NCI-H524 treated with DMSO at 0.1 percent for 48 hours (cell line): ENCODE measurements around the gene HTRA1.

Source experiments
- DNase-seq: peaks from one replicate; lab custom pipeline; 2025; lab: John Stamatoyannopoulos, UW

HTRA1 gene

DNA sequence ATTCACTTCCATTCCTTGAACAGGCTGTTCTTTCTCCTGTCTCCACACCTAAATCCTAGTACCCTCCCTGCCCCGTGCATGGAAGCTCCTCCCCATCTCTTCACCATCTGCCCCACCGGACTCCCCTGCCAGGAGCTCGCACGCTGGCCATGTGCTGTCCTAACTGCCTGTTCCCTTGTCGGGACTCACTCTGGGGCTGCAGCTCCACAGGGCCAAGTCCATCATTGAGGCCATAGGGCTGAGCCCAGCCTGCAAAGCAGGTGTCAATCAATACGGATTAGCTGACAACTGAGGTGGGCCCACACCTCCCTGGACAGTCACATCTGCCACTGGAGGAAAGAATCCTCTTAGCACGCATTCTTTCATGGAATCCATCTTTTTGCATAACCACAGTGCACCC is 57.8 kb downstream of the HTRA1 start:
- DNase-seq: no peak

DNA sequence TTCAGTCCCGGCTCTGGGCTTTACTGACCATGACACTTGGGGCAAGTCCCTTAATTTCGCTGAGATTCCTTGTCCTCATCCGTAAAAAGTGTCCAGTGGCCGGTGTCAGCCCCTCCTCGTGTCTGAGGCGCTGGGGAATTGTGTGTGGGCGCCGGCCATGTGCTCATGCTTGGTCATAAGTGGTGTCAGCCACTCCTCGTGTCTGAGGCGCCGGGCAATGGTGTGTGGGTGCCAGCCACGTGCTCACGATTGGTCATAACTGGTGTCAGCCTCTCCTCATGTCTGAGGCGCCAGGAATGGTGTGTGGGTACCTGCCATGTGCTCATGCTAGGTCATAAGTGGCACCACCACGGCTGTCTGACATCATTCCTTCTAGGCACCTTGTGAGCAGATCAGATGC is 58.5 kb downstream of the HTRA1 start:
- no peak for DNase-seq

DNA sequence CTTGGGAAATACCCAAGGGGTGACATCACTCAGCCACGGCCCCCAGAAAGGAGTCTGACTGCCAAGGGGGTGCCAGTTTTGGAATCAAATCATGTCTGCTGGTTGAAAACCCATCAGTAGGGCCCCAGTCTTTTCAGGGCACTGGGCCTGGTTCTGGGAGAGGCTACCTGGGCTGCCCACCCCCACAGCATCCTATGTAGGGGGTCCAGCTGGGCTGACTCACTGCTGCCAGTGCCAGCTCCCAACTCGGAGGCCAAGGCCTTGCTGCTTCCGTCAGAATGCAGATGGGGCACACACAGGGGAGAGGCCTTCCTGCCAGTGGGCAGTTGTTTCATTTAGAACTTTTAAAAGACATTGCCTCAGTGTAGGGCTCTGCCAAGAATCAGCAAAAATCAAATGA is 59.7 kb downstream of the HTRA1 start:
- DNase-seq: no peak

DNA sequence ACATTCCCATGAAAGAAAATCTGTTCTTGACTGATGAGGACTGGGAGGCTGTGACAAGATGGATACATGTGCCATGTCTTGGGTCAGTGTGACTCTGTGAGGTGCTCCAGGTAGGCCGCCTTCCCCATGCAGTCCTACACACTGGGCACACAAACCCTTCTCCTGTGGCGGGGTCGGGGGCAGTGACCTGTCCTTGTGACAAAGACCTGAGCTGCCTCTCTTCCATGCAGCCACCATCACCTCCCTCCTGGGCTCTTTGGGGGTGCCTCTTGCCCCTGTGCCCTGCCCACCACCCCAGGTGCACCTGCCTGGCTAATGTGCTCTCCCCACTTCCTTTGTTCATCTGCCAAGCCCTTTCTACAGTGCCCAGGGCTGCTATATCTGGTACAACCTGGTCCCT is 63.5 kb downstream of the HTRA1 start:
- DNase-seq: no peak

DNA sequence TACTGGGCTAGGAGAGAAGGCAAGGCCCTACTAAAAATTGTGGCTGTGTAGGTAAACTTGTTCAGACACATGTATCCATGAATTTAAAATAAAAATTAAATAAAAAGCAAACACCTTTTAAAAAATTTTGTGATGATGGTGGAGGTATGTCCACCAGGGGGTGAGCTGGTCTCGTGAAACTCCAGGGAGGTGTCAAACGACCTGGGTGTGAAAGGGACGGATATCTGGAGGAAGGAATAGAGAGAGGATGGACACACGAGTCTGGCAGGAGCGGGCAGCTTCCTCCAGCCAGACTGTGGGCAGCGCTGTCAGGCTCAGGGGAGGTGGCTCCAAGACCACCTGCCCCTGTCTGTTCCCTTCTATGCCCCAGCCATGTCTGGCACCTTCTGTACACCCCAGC is 64.4 kb downstream of the HTRA1 start:
- no peak for DNase-seq

DNA sequence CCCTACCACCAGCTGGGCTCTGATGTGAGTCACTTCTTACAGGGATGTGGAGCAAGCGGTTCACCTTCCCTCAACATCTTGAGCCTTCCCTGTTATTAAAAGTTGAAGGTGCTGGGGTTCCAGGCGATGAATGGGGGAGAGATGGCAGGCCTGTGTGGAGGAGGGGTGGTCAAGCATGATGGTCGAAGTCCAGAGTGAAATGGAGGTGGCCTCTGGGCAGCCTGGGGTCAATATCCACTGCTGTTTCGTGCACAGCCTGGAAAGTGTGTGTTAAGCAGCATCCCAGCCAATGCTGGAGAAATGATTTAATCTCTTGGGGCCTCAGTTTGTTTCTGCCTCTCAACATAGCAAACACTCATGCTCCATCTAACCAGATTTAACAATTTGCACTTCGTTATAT is 65.5 kb downstream of the HTRA1 start:
- DNase-seq: no peak

DNA sequence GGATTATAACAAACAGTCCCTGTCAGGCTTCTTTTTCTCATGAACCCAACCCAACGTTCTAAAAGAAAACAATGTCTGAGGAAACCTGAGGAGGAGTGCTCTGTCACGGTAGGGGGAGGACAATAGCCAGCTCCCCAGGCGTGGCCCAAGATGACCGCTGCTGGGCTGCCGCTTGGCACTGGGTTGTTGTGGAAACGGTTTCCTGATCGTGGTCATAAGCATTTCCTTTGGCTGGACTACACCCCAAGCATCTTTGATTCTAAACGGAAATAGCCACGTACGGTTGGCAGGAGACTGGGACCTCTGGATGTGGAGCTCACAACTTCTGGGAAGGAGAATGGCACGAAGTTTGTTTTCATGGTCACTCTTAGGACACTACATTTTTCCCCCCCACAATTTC is 68.8 kb downstream of the HTRA1 start:
- no peak for DNase-seq

DNA sequence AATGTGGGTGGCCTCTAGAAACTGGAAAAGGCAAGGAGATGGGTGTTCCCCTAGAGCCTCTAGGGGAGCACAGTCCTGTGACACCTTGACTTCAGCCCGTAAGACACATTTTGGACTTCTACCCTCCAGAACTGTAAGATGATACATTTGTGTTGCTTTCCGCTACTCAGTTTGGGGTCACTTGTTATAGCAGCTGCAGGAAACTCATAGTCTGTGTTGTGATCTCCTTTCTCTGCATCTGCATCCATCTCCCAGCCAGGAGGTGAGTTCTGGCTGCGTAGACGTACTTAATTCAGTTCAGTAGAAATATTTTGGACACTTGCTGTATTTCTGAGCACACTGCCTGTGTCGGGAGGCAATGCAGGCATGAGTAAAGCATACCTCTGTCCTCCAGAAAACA is 69.9 kb downstream of the HTRA1 start:
- DNase-seq: no peak

DNA sequence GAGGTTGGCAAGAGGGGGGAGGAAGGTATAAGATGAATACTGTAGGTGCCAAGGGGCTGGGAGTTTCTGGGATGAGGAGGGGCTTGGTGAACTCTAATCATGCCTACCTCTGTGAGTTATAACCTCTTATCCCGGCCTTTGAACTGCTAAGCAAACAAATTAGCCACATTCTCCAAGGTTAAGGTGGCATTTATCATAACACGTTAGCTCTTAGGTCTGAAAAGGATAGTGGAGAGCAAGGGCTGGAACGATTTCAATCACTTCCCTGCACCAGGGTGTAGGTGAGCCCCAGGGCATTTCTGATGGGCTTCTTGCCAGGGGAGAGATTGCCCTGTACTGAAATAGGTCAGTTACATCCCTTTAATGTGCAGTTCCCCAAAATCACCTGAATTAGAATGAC is 70.6 kb downstream of the HTRA1 start:
- no peak for DNase-seq

DNA sequence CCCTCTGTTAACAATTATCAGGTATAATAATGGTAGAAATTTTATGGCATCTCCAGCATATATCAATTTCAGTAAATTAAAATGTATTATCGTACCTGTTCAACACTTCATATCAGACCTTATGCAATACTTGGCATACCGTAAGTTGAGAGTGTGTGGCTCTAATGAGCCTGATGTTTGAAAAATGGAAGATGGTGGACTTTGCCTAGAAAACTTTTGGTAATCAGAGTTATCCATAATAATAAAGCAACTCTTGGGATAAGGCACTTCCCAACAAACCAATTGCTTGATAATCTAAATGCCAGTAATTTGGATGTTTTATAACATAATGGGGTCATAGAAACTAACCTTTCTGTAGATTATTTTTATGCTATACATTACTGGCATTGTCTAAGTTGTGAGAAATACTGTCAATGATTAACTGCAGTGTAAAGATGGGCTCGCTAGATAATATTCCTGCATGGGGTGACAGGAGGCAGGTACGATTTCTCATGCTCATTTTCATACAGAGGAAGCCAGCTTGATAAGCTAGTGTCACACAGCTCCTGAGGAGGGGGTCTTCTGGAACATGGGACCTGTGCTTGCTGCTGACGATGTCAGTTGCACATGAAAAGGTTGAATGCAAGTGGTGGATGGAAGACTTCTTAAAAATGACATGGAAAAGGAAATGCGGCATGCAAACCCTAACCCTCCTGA is 71.4 kb downstream of the HTRA1 start:
- DNase-seq: no peak

DNA sequence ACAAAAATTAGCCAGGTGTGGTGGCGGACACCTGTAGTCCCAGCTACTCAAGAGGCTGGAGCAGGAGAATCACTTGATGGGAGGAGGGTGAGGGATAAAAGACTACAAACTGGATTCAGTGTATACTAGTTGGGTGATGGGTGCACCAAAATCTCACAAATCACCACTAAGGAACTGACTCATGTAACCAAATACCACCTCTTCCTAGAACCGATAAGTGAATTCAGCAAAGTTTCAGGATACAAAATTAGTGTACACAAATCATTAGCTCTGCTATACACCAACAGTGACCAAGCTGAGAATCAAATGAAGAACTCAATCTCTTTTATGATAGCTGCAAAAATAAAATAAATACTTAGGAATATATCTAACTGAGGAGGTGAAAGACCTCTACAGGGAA is 76.2 kb downstream of the HTRA1 start:
- DNase-seq: no peak

DNA sequence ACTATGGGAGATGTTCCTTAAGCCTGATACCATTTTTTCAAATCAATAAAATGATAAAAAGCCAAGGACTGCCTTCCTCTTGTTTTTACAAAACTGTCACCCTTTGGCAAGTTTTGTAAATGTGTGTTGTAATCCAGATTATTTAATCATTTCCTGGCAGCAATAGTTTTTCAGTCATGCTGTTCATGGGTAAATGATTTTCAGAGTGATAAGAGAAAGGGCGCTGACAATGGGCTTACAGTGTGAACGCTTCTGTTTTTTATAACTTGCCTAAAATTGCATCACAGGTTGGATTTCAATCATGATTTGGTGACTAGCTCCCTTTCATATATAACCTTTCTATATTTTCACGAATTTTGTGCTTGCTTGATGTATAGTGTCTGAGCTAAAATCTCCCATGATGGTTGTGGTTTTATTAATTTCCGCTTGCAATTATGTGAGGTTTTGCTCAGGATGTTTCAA is 80.2 kb downstream of the HTRA1 start:
- no peak for DNase-seq

DNA sequence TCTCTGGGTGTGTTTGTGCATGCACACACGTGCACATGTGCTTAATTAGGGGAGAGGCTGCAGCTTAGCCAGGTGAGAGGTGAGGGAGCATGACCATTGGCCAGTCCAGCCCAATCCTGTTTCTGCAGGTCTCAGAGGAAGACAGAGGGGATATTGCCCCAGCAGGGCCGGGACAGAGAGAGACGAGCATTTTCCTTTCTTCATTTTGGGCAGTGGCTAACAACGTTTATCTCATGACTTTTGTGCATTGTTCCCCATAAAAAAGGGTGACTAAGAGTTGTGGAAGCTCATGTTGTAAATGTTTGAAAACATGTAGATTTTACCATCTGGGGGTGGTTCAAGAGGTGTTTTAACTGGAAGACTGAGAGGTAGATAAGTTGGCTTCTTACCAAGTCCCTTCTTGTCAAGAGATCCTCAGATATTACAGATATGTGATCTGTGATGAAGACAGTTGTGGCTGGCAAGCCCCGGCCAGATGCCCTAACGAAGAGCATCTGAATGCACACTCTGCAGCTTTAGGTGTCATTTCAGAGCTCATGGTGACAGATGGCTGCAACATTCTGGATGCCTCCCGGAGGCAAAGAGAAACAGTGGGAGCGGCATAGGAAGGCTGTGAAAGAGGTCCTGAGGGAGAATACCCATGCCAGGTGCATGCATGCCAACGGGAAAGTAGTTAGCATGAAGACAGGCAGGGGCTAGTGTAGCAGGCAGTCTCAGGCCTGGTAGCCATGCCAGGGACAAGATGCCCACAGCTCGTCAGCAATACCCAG is 82.5 kb downstream of the HTRA1 start:
- peak; percentile 36 for DNase-seq

DNA sequence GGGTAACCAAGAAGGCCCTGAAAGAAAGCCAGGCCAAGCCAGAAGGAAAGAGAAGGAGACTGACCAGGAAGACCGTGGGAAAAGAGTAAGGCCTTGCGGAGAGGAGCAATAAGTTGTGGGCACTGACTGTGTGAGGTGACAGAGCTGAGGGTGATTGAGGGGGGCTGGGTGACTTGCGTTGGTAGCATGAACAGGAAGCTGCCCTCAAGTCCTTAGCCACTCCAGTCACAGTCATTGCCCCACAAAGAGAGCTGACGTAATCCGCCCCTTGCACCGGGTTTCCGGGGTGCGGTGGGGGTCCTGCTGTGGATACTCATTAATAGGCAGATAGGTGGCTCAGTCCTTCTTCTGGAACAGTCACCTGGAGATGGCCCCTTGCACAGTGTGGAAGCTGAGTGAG is 83.1 kb downstream of the HTRA1 start:
- DNase-seq: no peak

DNA sequence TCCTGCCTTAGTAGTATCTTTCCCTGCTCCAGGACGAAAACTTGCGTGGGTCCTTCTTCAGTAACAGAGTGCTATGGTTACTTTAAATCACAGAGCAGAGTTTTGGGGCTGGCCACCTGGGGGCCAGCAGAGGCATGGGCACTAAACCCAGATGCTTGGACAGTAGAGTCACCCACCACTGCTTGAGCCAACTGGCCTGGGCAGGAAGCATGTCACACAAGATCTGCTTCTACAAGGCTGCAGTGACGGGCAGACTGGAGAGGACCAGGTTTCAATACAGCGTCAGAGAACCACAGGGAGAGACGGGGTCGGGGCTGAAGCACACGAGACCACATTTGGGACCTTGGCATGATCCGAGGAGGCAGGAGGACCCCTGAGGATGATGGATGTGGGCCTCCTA is 84.9 kb downstream of the HTRA1 start:
- no peak for DNase-seq

DNA sequence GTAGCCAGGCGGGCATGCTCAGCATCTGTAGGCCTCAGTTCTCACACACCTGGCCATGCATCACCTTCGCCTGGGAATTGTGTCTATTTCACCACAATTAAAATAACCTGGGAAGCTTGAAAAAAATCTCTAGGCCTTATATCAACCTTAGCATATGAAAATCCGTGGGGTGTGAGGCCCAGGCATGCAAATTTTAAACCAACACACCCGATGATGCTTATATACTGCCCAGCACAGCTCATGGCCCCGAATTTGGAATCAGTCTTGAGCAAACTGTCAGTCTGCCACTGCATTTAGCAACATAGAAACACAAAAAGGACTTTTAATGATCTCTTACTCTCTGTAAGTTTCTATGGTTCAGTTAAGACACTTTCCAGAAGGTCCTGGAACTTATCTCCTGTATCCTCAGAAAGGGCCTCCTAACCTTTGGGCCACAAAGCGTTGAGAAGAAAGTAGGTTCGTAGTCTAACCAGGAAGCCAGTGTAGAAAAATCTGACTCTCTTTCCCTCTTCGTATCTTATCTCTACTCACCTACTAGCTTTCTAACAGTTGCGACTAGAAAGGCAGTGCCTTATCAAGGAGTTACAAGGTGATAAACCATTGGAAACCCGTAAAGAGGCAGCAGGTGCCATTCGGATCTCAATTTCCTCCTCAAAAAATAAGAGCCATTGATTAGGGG is 87.2 kb downstream of the HTRA1 start:
- DNase-seq: no peak

DNA sequence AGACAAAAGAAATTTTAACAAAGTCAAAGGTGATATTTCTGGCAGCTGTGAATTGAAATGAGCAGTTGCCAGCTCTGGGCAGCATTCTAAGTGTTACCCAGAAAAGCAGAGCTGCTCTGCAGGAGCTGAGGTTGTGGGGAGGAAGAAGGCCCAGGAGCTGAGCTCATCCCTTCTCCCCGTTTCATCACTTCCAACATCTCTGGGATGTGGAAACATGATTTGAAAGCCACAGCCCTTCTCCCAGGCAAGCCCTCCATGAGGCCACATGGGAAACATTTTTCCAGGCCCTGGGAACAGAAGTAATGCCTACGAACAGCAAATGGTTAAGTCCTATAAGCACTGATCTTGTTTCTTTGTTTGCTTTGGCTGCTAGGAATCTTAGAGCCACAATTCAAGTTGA is 88.3 kb downstream of the HTRA1 start:
- no peak for DNase-seq

DNA sequence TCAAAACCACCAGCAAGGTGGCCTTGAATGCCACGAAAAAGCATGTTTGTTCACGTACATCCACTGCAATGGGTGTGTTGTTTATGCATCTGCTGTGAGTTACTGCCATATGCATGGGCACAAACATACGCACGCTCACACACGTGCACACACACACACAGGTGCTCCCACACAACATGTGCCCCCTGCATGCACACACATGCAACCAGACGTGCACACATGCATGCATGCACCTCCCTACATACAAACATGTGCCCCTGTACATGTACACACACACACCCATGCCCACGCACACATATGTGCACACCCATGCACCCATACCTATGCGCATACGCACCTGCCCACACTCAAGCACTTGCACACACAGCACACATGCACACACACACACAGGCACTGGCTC is 89.1 kb downstream of the HTRA1 start:
- DNase-seq: no peak

DNA sequence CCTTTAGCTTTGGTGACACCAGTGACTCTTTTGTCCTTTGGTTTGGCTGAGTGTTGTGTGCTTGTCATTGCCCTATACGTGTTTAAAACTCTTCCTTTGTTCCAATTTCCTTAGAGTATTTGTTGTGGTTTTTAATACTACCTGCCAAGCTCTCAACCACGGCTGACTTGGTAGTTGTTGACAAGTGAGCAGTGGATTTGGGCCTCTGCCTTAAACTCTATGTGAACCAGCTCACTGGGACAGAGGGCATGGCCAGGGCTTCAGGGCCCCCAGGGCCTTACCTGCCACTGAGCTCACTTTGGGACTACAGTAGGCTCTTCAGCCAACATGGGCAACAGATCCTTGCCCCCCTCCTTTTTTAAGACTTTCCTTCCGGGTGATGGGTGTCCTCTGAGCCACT is 89.6 kb downstream of the HTRA1 start:
- no peak for DNase-seq

DNA sequence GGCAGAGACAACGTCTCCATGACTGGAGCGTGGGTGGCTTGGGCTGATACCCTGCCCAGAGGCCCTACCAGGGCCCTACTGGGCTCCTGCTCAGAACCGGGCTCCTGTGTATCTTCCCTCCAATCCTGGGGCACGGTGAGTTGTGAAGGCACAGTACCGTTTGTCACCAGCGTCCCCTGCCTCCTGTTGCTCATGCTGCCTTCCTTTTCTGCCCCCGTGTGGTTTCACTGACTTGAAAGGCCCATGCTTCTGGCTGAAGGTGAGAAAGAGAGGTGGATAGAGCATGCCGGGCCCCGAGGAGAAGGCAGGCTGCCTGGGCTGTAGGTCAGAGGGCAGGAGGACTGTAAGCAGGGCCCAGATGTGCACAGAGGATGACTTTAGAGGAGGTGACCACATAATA is 90.1 kb downstream of the HTRA1 start:
- DNase-seq: no peak

DNA sequence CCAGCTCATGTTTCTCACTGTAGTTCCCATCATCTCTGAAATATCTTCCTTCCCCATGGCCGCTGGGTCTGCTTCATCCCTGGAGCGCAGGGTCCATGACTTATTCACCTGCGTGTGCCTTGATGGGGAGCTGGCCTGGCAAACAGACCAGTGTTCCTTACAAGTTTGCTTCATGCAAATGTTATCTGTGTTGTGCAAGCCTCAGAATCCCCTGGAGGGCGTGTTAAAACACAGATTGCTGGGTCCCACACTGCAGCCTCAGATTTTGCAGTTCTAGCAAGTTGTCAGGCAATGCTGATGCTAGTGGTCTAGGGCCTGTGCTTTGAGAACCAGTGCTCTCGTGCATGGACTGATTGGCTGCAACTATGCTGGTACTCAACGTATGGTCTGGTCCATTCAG is 92.0 kb downstream of the HTRA1 start:
- DNase-seq: no peak

DNA sequence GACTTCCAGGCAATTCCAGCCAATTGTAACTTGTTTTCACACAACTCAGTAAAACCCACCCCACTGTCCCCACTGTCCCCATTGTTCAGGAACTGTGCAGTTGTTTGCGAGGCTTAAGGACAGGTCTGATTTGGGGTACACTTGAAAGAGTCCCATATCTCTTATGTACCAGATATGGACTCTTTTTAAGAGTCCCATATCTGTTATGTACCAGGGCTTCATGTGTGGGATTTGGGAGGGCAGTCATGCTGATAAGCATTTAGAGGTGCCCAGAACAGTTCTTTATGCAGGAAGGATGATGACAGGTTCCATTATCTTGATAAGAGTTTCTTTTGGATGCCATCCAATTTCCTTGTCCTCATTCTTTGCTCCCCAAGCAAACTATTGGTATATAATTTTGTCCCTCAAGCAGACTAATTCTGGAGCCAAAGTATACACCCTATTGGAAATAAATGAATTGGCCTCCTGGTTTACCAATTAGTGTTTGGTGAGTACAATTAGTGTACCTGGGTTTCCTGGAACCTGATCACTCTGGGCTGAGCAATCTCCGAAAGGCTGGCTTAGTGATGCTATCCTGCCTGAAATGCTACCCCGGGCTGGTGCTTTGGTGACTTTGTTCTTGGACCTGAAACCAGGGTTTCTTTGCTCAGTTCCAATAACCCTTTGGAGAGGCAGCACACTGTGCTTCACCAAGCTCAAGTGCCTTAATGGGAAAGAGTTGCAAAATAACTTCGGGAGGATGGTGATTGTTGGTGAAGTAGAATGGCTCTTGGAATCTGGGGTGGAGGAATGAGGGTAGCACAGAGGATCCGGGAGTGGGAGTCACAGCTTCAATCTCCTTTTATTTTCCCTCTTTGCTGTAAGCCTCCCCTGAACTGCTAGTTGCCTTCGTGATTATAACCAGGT is 93.0 kb downstream of the HTRA1 start:
- DNase-seq: no peak
